ENCODE data around the gene GNG12. TPM values are rescaled to one million over a fixed set of nuclear protein-coding genes. Genes with fewer than 3 reads are reported as not detected.

GNG12 gene
- total RNA-seq, 2 donors from 2014 or later, result 77.1 to 131 TPM

DNA sequence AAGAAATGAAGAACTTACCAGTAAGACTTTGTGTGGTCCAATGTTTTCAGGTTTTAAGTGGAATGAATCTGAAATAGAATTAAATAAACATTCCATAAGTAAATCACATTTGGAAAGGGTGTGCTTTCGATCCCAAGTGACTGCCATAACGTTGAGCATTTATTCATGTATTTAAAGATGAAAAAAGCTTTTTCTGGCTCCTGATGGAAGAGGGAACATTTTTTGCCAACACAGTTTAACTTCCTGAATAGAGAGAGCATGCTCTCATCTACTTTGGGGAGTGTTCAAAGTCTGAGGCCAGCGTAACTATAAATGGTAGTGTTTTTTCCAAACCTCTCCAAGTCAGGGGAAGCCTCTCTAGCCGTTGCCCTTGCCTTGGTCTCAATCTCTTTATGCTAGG is 55.8 kb downstream of the GNG12 start:
- H3K36me3 ChIP-seq, result no peaks in the 10 kb centered on the region
- no peaks in the 10 kb centered on the region for H3K4me1 ChIP-seq
- no peak for DNase-seq
- TF ChIP-seq, protein P1, sequence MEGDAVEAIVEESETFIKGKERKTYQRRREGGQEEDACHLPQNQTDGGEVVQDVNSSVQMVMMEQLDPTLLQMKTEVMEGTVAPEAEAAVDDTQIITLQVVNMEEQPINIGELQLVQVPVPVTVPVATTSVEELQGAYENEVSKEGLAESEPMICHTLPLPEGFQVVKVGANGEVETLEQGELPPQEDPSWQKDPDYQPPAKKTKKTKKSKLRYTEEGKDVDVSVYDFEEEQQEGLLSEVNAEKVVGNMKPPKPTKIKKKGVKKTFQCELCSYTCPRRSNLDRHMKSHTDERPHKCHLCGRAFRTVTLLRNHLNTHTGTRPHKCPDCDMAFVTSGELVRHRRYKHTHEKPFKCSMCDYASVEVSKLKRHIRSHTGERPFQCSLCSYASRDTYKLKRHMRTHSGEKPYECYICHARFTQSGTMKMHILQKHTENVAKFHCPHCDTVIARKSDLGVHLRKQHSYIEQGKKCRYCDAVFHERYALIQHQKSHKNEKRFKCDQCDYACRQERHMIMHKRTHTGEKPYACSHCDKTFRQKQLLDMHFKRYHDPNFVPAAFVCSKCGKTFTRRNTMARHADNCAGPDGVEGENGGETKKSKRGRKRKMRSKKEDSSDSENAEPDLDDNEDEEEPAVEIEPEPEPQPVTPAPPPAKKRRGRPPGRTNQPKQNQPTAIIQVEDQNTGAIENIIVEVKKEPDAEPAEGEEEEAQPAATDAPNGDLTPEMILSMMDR (IDR thresholded peaks at IDR 0.05), result no peak
- H3K4me3 ChIP-seq, result no peak overlapping the region
- H3K9me3 ChIP-seq, result no peaks in the 10 kb centered on the region
- intact Hi-C loops (cut with DNase I), result no loop called here
- H3K9ac ChIP-seq (ENCODE audit: low read depth in 2 of 2, low read length in 2 of 2), result no peak overlapping the region
- no peaks in the 10 kb centered on the region for H3K27me3 ChIP-seq
- H3K27ac ChIP-seq, result no peak overlapping the region

DNA sequence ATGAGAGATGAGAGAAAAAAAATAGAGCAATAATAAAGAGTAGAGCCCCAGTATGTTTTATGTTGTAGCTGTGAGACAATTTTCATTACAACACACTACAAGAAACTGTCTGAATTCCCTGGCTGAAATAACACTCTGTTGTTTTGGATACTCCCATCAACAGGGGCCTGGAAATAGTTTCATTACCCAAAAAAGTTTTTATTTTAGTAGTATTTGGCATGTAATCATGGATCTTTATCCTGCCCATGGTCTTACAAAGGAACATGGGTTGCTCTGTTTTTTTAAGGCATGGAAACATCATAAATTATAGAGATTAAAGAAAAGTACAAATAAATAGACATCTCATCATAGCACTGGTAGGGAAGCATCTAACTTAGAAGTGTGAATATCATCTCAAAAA is 56.3 kb downstream of the GNG12 start:
- Histone ChIP-seq H3K9ac (ENCODE audit: low read depth in 2 of 2, low read length in 2 of 2) (no peak overlapping the region), H3K27ac (no peak overlapping the region), H3K9me3 (no peaks in the 10 kb centered on the region), H3K4me1 (no peaks in the 10 kb centered on the region), H3K36me3 (no peaks in the 10 kb centered on the region), H3K4me3 (no peak overlapping the region), H3K27me3 (no peaks in the 10 kb centered on the region)
- TF ChIP-seq, protein P1 (IDR thresholded peaks at IDR 0.05), result no peak
- no peak for DNase-seq
- intact Hi-C loops (cut with DNase I), result no loop called here

DNA sequence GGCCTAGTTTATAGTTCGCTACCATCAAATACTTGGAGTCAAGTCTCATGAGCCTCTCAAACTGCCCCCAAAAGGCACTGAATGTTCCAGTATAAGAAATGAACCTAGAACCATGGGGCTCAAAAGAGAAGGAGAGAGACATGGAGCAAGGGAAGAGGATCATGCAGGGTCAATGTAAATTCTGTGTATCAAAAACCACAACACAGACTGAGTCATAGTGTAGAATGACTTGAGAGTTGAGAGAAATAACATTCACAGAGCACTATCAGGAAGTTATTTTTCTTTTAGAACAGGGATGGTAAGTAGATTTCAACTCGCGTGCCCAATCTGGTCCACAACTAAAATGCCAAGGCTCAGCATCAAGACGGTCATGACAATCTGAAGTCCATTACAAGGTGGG is 59.8 kb downstream of the GNG12 start:
- H3K9me3 ChIP-seq, result no peaks in the 10 kb centered on the region
- no peaks in the 10 kb centered on the region for H3K27me3 ChIP-seq
- H3K27ac ChIP-seq, result no peak overlapping the region
- no peaks in the 10 kb centered on the region for H3K4me1 ChIP-seq
- H3K36me3 ChIP-seq, result no peaks in the 10 kb centered on the region
- no peak overlapping the region for H3K9ac ChIP-seq (ENCODE audit: low read depth in 2 of 2, low read length in 2 of 2)
- H3K4me3 ChIP-seq, result no peak overlapping the region
- DNase-seq, result no peak
- TF ChIP-seq, protein P1 (IDR thresholded peaks at IDR 0.05), result no peak
- intact Hi-C loops (cut with DNase I), result loop anchor here (5.0 kb wide), 2 partner anchors 74 to 334 kb away; no protein-coding TSS in a partner anchor

DNA sequence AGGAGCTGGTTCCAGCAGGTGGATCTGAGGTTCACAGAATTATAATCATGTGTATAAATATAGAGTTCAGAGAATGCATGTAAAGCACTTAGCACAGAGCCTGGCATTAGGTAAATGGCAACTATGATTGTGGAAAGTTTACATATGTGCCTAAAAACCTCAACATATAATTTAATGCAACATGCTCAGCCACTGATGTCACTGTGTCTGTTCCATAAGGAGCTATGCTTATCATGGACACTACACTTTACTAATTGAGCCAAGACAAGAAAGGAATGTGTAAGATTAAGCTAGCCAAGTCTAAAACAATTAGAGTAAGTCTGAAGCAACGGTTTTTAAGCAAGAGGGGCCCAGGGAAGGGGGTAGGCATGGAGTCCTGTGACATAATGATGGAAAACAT is 61.5 kb downstream of the GNG12 start:
- Histone ChIP-seq H3K36me3 (no peaks in the 10 kb centered on the region), H3K27ac (no peak overlapping the region), H3K27me3 (no peaks in the 10 kb centered on the region), H3K9me3 (no peaks in the 10 kb centered on the region), H3K4me3 (no peak overlapping the region), H3K4me1 (no peaks in the 10 kb centered on the region), H3K9ac (ENCODE audit: low read depth in 2 of 2, low read length in 2 of 2) (no peak overlapping the region)
- TF ChIP-seq, protein P1 (IDR thresholded peaks at IDR 0.05), result no peak
- no peak for DNase-seq
- intact Hi-C loops (cut with DNase I), result loop anchor here (5.0 kb wide), 2 partner anchors 76 to 336 kb away; no protein-coding TSS in a partner anchor

DNA sequence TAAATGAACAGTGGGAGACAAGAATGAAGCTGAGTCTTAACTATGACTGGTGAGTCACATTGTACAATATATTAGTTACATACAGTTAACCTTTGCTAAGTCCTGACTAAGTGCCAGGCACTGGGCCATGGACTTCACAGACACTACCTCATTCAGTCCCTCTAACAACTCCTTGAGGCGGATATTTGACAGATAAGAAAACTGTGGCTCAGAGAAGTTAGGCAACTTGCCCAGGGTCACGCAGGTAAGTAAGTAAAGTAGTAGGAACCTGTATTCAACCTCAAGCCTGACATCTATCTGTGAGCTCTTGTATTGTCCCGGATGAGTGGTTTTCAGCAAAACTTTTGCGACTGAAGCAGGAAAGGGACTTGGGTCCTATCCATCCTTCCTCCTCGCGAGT is 62.1 kb downstream of the GNG12 start:
- Histone ChIP-seq H3K36me3 (no peaks in the 10 kb centered on the region), H3K9me3 (no peaks in the 10 kb centered on the region), H3K9ac (ENCODE audit: low read depth in 2 of 2, low read length in 2 of 2) (no peak overlapping the region), H3K4me1 (no peaks in the 10 kb centered on the region), H3K27me3 (no peaks in the 10 kb centered on the region), H3K4me3 (no peak overlapping the region), H3K27ac (no peak overlapping the region)
- intact Hi-C loops (cut with DNase I), result loop anchor here (5.0 kb wide), 2 partner anchors 76 to 336 kb away; no protein-coding TSS in a partner anchor
- TF ChIP-seq, protein P1 (IDR thresholded peaks at IDR 0.05), result no peak
- DNase-seq, result no peak
